MM.1S (cell line): ENCODE data around the gene MALRD1.

Source experiments
- EZH2phosphoT487 ChIP-seq: fragments of 300-600 bp; sonication (generic); IDR thresholded peaks from 2 replicates; pipeline ENCODE4 v1.6.1; 2018; ENCODE audit warnings: antibody characterized with exemption, low read length
- TF ChIP-seq, protein P1 (sequence below): fragments of 300-600 bp; sonication (generic); IDR thresholded peaks from 2 replicates; pipeline ENCODE4 v1.5.1; 2016; ENCODE audit warnings: antibody characterized with exemption, low read length, mixed read lengths

DNA sequence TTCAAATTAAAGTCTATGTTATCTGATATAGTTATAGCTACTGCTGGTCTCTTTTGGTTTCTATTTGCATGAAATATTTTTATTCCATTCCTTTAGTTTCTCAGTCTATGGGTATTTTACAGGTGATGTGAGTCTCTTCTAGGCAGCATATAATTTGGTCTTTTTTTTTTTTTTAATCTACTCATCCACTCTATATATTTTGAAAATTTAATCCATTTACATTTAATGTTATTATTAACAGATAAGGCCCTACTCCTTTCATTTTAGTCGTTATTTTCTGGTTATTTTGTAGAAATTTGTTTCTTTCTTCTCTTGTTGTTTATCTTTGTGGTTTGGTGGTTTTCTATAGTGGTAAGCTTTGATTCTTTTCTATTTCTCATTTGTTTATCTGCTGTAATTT, 58.8 kb downstream of the MALRD1 start:
- TF ChIP-seq, protein P1, sequence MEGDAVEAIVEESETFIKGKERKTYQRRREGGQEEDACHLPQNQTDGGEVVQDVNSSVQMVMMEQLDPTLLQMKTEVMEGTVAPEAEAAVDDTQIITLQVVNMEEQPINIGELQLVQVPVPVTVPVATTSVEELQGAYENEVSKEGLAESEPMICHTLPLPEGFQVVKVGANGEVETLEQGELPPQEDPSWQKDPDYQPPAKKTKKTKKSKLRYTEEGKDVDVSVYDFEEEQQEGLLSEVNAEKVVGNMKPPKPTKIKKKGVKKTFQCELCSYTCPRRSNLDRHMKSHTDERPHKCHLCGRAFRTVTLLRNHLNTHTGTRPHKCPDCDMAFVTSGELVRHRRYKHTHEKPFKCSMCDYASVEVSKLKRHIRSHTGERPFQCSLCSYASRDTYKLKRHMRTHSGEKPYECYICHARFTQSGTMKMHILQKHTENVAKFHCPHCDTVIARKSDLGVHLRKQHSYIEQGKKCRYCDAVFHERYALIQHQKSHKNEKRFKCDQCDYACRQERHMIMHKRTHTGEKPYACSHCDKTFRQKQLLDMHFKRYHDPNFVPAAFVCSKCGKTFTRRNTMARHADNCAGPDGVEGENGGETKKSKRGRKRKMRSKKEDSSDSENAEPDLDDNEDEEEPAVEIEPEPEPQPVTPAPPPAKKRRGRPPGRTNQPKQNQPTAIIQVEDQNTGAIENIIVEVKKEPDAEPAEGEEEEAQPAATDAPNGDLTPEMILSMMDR = no peak
- no peak for TF ChIP-seq EZH2phosphoT487
